GM12892 (cell line): ENCODE data around the gene MAP3K9. TPM values are rescaled to one million over a fixed set of nuclear protein-coding genes. Genes with fewer than 3 reads are reported as not detected.
"Not testable (repeated sequence)": the region's sequence is repeated elsewhere in the genome, so short reads cannot be mapped to it uniquely, and the experiment has no call there.

ENCODE experiments used
- DNase-seq: peaks from one replicate; pipeline ENCODE4 v3.0.0; 2011; ENCODE audit not compliant: insufficient read length
- FAIRE-seq: peaks from 2 replicates; lab custom pipeline; 2011; peaks lifted over from hg19 to GRCh38; lab: Jason Lieb, UNC
- POLR2A ChIP-seq: IDR thresholded peaks from 2 replicates; pipeline ENCODE4 v1.6.1; 2011; ENCODE audit warnings: low read depth, low read length, control low read depth
- POLR2AphosphoS5 ChIP-seq: IDR thresholded peaks from 2 replicates; pipeline ENCODE4 v1.6.1; 2011; ENCODE audit warnings: low read depth, low read length, control low read depth
- TAF1 ChIP-seq: IDR thresholded peaks from 2 replicates; pipeline ENCODE4 v1.6.1; 2011; ENCODE audit warnings: low read depth, mild to moderate bottlenecking, control low read depth, low read length, borderline replicate concordance
- polyA plus RNA-seq: library from polyadenylated mRNA; unstranded; fragments of >200 nt; gene quantifications from one replicate; pipeline ENCODE4 v1.2.1, GENCODE V29; 2012; ENCODE audit warnings: missing spikeins, inconsistent platforms; ENCODE audit not compliant: missing spikeins

Gene MAP3K9
- polyA plus RNA-seq: 2.0 TPM

DNA sequence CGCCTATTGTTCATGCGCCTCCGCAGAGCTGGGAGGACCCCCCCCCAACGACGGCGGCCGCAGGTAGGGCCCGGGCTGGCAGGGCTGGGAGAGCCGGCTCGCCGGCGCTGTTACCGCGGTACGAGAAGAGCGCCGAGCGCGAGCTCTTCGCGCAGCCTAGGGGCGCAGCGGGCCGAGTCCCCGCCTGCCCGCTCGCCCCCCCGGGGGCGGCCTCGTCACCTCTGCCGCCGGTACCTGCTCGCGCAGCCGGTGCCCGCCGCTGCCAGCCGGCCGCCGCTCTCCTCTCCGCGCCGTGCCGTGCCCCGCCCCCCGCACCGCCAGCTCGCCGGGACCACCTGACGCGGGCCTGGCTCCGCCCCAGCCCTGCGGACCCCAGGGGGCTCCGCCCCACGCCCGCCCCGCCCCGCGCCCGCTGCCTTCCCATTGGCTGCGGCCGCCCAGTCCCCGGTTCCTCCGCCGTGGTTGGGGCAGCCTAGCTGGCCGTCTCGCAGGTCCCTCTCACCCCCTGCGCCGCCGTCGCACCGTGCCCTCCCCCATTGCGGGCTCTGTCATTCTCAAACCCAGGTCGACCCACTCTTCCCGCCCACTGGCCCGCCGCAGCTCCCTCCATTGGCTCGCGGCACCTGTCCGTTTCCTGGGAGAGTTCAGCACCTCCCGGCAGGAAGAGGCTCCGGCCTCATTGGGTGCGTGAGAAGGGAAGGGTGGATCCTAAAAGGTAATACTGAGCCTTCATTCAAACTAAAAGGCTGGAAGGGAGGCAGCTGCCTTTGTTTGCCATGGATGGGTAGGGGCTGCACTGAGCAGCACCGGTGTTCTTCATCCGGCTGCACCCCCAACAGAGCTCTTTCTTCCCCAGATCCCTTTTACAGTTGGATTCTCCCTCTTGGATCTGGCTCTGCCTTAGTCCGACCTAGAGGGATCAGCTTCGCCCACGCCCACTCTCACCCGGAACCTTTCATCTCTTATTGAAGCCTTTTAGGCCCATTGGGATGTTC, at the start of gene MAP3K9:
TSS of gene MAP3K9 (minus strand) at position 289 of the 995 bp plus-strand sequence. CDS start 342 bp downstream, outside the sequence.
- DNase-seq: peak; percentile 92
- TF ChIP-seq TAF1 (no peak), POLR2AphosphoS5 (no peak), POLR2A (no peak; the same call in 1 of the 2 replicates)
- peak; percentile 96 for FAIRE-seq

DNA sequence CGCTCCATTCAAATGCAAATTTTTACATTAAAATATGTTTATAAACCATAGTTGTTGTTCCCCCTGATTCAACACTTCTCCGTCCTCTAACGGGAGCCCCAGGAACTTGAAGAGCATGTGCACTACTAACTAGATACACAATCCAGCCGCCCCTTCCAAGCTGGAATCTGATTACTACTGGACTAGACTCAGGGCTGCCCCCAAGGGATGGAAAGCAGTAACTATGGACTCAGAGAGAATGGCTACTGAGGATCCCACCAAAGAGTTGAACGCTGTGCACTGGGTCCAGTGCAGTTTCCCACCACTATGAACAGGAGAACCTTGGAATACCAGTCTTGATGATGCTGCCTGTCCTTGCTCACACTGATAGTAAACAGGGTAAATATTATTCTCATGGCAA, 49.3 kb upstream of the MAP3K9 start:
- DNase-seq: no peak
- FAIRE-seq: no peak
- no peak for TF ChIP-seq POLR2A

DNA sequence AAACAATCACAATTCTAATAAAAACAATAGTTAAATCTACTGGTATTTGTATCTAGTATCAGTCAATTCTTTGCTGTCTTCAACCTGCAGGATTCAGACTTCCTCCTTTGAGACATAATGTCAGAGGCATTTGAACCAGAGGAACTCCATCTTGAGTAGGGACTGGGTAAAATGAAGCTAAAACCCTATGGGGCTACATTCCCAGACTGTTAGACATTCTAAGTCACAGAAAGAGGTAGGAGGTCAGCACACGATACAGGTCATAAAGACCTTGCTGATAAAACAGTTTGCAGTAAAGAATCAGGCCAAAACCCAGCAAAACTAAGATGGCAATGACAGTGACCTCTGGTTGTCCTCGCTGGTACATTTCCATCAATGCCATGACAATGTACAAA, 48.2 kb upstream of the MAP3K9 start:
- no peak for FAIRE-seq
- TF ChIP-seq POLR2A: no peak

DNA sequence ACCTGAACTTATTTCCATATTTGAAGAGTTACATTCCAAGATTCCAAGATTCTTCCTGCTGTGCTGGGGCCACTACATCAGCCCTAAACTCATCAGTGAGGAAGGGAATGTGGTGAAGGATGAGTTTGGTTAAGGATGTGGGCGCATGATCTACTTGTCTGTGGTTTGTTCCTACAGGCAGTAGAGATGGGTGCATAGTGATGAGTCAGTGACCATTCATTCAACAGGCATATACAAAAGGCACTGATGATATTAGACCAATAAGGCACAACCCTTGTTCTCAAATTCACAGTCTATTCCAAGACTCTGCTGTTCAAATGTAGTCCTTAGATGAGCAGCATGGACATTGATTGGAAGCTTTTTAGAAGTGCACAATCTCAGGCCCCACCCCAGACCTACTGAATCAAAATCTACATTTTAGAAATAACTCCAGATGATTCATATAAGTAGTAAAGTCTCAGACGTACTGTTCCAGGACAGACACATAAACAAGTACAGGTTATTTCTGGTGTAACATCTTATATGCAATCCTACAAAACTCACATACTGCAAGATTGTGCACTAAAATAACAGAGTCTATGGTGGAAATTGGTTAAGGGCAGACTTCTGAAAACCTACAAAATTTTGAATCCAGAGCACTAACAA, 47.7 kb upstream of the MAP3K9 start:
- TF ChIP-seq POLR2AphosphoS5 (no peak), POLR2A (no peak), TAF1 (no peak)
- FAIRE-seq: no peak
- no peak for DNase-seq

More for the DNA sequence above, 48.2 kb upstream of the MAP3K9 start:
- no peak for DNase-seq

DNA sequence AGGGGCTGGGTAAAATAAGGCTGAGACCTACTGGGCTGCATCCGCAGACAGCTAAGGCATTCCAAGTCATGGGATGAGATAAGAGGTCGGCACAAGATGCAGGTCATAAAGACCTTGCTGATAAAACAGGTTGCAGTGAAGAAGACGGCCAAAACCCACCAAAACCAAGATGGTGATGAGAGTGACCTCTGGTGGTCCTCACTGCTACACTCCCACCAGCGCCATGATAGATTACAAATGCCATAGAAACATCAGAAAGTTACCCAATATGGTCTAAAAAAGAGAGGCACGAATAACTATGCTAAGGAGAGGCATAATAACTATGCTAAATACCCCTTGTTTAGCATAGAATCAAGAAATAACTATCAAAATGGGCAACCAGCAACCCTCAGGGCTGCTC, 46.2 kb upstream of the MAP3K9 start:
- no peak for TF ChIP-seq POLR2AphosphoS5
- TF ChIP-seq POLR2A: no peak
- TF ChIP-seq TAF1: no peak
- DNase-seq (no peak), FAIRE-seq (no peak)

DNA sequence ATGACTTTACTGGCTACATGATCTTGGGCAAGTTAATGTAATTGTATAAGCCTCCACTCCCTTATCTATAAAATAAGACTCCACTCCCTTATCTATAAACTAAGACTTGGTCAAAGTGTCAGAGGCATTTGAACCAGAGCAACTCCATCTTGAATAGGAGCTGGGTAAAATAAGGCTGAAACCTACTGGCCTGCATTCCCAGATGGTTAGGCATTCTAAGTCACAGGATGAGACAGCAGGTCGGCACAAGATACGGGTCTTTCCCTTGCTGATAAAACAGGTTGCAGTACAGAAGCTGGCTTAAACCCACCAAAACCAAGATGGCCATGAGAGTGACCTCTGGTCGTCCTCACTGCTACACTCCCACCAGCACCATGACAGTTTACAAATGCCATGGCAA, 44.3 kb upstream of the MAP3K9 start:
- FAIRE-seq, DNase-seq: not testable (repeated sequence)

DNA sequence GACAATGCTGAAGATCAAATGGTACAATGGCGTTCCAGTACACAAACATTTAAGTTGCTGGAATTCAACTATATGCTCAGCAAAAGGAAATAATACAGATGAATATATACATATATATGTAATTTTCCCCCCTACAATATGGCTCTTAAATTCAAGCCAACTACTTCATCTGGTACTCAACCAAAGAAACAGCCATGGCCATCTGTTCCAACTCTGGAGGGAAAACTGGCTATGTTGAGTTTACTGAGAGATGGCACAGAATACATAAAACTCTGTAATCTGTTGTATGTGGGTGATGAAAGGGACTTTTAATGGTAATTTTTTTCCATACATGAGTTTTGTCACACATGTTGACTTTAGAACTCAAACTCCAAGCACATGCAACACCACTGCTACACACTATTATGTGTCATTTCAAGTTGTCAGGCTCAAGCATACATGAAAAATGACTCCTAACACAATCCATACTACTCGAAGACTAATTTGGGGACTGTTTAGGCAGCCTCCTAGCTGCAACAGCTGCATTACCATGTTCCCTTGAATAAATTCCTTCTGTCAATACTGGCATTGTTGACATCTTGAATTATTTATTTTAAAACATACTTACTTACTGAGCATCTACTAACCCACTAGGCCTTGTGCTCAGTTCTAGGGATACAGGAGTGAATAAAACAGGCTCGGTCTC, 38.2 kb upstream of the MAP3K9 start:
- no peak for TF ChIP-seq POLR2A
- TF ChIP-seq TAF1: no peak
- TF ChIP-seq POLR2AphosphoS5: no peak
- DNase-seq: no peak
- no peak for FAIRE-seq

DNA sequence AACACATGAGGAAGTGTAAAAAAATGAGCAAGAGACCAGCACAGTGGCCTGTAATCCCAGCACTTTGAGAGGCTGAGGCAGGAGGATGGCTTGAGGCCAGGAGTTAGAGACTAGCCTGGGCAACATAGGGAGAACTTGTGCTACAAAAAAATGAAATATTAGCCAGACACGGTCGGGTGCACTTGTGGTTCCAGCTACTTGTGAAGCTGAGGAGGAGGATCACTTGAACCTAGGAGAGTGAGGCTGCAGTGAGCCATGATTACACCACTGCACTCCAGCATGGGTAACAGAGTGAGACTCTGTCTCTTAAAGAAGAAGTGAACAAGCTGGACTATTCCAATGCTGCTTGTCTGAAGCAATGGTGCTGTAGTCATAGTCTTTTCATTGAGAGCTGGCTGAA, 36.3 kb upstream of the MAP3K9 start:
- DNase-seq (no peak), FAIRE-seq (no peak)
- TF ChIP-seq POLR2AphosphoS5 (no peak), POLR2A (no peak), TAF1 (no peak)

DNA sequence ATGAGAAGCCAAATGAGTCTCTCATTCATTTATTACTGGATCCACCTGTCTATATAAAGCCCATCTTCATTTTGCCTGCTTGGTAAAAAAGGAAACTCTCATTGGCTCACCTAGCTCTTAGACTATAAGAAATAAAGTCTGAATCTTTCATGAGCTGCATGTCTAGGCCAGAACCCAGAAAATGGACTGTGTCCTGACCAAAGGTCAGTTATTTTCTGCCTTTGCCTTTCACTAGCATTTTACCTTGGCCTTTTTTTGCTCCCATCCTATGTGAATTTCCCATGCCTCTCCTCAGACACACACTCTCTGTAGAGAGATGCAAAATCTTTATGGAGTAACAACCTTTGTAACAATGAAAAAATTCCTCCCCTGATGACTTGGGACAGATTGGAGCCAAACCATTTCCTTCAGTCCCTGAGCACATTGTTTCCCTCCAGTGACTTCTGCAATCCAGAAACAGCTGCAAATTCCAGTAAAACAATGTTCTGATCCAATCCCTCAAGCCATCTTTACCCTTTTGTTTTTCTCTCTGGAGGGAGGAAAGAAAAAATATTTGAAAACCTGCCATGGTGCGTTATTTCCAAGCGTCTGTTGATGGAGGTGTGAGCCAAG, 33.6 kb upstream of the MAP3K9 start:
- FAIRE-seq: no peak
- DNase-seq: no peak
- no peak for TF ChIP-seq POLR2A
- TF ChIP-seq POLR2AphosphoS5: no peak
- TF ChIP-seq TAF1: no peak

DNA sequence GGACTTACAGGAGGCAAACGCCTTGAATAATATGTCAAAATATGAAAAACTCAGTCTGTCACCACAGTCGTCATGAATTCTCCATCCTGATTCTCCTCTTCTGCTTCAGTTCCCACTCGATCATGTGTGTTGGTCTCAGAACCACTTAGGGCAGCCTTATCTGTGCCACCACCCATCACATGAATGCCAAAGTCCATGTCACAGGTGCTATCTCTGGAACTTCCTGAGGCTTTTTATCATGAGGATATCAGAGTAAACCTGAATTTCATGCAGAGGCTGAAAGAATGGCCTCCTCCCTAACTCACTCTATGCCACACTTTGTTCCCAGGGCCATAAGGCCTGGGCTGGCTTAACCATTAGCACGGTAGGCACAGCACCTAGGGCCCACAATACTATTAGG, 28.8 kb upstream of the MAP3K9 start:
- FAIRE-seq (no peak), DNase-seq (no peak)
- TF ChIP-seq POLR2A (no peak), POLR2AphosphoS5 (no peak), TAF1 (no peak)

DNA sequence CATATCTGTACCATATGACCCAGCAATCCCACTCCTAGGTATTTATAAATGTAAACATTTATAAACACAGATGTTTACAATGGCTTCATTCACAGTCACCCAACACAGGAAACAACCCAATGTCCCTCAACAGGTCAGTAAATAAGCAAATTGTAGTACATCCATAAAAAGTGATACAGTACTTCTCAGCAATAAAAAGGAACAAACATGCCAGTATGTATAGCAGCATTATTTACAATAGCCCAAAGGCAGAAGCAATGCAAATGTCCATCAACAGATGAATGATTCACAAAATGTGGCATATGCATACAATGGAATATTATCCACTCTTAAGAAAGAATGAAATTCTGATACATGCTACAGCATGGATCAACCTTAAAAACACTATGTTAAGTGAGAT, 27.6 kb upstream of the MAP3K9 start:
- FAIRE-seq: no peak
- DNase-seq: no peak
- TF ChIP-seq POLR2AphosphoS5: no peak
